ENCODE measurements around the gene CD86.

The CD86 gene

GRCh38 chr3:122063908-122064307 lies 8.7 kb downstream of the CD86 start:
- no peak for DNase-seq

DNA sequence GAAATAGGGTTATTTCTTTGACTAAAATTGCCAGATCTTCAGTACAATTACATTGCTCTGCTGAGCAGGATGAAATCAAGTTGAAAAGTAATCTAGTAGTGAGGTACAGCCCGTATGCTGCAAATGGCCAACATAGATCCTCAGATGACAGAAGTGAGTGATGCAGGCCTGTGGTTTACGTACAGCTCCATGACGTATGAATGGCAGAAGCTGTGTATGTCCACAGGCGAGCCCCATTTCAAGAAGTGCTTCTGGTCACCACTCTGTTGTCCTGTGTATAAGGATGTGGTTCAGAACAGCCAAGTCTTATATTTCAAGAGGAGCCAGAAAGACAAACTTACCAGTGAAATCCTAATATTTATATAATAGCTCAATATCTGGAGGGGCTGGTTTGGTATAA lies 9.2 kb downstream of the CD86 start:
- no peak for DNase-seq

DNA sequence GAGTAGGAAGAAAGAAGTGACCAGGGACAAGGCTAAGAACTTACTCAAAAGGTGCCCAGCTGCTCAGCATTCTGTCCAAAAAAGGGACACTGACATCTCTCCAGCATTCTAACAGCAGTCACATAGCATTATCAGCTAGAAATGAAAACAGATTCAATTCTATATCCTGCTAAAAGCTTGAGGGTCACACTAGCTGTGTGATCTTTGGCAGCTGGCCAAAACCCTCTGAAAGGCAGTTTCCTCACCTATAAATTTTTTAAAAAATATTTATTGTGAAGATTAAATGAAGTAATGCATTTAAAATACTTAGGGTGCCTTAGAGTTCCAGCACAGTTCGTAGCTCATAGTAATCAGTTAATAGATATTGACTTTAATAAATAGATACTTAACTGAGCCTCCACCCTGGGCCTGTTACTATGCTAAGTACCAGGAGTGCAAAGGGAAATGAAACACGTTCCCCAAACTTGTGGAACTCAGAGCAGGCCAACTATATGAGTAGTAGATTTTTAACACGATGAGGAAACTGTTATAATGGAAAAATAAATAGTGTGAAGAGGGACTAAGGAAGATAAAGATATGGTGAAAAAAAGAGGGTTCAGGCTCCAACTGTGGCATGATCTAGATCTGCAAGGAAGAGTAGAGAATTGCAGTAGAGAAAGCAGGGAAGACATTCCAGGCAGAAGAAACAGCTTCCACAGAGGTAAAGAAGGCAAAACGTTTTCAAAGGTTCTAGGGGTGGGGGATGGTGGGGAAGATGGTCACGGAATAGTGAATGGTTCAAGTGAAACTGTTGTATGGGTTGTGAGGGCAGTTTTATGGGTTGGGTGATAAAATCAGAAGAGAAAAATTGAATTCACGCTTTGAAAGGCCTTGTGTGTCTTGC lies 11.4 kb downstream of the CD86 start:
- no peak for DNase-seq

- no peak for DNase-seq
Observed at GRCh38 chr3:122067214-122067550, 12.0 kb downstream of the CD86 start.

- DNase-seq: no peak
Observed at GRCh38 chr3:122067588-122068240, 12.6 kb downstream of the CD86 start.

- DNase-seq: no peak
Observed at GRCh38 chr3:122074621-122075265, 19.6 kb downstream of the CD86 start.

DNA sequence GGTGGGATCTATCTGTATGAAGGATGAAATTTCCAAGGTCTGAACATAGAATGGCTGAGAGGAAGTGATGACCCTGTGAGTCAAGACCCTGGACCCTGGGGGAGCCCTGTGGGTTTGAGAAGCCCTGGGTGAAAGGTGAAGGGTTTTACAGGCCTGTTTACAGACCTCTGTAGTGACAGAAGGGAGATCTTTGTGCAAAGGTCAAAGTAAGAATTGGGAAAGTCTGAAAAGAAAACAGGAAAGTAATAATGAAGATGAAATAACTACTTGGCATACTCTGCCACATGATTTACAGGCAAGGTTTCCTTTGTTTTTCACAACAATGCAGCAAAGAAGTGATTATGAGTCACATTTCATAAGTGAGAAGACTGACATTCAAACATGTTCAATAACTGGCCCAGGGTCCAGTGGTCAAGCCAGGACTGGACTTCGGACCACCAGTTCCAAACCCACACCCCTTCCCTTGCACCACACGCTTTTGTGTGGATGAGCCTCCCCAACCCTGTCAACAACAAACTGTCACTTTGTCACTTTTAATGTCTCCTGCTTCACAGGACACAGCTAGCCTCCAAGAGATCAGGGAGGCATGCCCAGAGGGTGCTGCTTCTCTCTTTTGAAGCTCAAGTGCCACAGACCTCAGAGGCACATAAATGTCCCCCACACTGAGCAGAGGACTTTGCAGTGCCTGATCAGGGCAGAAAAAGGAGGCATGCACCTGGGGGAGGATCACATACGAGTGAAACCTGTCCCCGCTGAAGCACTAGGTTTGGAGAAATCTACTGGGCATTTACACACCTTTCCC lies 21.5 kb downstream of the CD86 start:
- DNase-seq: no peak

DNA sequence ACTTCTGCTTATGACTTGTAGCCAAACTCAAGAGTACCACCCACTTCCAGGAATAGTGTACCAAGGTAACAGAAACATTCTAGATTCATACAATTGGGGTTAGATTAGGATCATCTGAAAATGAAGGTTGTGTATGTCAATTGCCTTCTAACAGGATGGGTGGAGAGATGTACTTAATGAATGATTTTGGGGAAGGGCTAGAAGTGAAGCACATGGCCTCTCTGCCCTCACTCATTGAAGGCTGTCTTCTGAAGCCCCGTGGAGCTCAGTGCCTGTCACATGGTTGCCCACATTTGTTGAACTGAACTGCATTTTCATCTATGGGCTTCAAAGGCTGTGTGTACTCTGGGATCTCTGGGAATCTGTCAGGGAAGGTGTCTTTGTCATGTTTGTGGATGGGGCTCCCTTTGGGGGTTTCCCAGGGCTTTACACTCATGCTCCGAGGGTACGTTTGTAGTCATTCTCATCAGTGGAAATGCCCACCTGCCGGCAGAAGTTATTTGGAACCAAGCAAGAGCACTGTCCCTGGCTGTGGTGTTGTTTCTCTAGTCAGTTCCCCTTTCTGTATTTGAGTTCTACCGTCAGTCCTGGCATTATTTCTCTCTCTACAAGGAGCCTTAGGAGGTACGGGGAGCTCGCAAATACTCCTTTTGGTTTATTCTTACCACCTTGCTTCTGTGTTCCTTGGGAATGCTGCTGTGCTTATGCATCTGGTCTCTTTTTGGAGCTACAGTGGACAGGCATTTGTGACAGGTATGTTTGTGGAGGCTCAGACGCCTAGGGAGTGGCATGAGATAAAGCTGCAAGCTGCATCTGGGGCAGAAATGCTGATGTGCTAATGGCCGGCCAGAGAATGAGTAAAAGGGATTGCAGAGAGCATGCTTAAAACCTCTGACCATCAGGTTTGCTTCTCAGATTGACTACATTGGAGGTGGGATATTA lies 22.4 kb downstream of the CD86 start:
- no peak for DNase-seq

DNA sequence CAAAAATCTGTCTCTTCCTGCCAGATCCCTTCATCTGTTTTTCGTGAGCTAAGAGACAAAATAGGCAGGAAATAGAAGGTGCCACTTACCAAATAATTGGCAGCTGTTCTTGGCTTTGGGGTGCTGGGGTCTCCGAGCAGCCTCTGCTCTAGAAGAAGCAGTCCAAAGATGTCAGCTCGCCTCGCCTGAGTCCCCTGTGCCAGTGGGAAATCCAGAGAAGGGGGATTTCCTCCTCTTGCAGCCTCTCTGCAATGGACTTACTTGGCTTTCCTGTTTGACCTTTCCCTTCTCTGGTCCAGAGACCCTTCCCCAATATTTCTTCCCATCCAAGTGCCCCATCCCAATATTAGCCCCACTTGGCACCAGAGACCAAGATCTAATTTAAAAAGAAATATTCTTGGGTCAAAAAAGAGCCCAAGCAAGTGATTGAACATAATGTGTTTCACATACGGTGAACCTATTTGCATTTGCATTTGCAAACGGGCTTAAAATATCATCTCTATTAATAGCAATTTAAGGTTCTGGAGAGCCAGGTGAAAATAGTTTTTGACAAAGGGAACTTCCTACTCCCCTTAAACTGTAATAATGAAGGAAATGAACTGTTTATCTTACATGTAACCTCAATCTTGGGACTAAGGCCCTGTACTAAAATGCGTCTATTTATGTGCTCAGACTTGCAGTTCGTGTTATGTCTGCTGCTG lies 23.2 kb downstream of the CD86 start:
- no peak for DNase-seq

GRCh38 chr3:122079524-122080206 lies 24.5 kb downstream of the CD86 start:
- DNase-seq: no peak

GRCh38 chr3:122080207-122080587 lies 25.0 kb downstream of the CD86 start:
- DNase-seq: no peak

DNA sequence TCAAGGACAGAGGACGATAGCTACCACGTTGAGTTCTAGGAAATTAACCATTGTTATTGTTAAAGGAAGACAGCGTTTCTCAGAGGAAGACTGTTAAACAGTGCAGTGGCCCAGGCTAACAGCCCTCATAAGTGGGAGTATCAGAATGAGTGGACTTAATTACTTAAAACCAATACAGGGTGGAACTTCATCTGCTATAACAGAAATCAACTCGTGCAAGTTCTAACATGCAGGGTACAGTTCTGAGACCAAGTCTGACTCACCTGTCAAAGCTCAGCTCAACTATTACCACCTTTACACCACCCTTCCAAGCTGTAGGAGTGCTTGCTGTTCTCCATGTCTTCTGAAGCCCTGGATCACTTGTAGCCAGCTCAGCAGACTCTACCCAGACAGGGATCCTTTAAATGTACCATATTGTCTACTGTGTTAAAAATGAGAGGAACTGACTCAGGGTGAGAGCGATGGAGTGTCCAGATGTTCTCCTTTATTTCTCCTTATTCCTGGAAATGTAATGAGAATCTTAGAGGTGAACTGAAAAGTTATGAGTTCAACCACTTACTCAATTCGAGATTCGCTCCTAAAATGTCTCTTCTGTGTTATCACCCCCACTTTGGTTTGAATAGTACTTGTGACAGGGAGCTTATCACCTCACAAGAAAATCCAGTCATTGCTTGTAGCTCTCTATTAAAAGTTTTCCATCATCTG lies 26.5 kb downstream of the CD86 start:
- no peak for DNase-seq

DNA sequence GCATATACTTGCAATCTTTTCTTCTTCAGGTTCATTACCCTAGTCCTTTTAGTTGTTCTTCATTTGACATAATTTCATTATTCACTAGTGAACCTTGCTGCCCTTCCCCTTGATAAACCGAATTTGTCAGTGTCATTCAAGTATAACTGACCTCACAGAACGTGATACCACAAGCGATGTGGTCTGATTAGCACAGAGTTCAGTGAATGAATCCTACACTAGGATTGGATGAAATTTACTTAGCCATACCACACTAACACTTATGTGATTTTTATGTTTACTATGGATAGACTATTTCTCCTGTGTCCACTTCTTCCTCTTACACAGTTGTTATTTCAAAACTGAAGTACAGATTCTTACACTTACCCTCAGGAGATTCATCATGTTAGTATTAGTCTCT lies 27.2 kb downstream of the CD86 start:
- DNase-seq: no peak

DNA sequence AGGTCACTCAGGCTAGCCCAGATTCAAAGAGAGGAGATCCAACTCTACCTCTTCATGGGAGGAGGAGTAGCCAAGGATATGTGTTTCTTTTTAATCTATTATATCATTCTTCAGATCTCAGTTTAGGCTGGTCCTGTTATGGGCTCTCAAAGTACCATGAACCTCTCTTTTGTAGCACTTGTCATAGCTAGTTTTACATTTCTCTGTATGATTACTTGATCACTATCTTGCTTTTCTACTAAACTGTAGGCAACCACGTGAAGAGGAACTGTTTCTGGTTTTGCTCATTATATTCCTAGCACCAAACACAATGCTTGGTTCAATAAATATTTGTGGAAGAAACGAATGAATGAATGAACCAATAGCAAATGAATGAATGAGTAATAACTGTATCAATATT lies 29.6 kb downstream of the CD86 start:
- DNase-seq: no peak

DNA sequence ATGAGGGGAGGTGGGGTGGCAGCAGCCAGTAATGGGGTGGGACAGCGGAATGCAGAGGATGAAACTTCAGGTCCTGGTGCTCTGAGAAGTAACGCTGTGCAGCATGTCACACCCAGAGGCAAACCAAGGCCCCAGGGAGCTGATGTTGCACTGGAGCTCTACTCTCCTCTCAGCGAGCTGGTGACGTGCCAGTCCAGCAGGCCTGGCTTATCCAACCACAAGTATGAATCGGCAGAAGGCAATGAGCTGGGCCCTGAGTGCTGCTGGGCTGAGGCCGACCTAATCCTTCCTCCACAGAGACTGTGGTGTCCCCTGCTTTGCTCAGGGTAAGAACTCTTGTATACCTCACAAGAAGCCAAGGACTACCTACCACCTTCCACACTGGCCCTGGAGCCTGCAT lies 30.5 kb downstream of the CD86 start:
- DNase-seq: no peak

DNA sequence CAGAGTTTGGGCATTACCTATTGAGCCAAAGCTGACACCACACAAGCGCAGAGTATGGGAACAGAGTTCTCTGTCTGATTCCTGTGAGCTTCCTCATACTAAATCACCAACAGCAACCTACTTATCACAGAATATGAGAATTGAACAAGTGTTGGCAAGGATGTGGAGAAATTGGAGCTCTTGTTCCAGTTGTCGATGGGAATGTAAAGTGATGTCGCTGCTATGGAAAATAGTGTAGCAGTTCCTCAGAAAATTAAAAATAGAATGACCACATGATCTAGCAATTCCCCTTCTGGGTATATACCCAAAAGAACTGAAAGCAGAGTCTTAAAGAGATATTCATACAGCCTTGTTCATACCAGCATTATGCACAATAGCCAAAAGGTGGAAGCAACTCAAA lies 33.4 kb downstream of the CD86 start:
- no peak for DNase-seq

DNA sequence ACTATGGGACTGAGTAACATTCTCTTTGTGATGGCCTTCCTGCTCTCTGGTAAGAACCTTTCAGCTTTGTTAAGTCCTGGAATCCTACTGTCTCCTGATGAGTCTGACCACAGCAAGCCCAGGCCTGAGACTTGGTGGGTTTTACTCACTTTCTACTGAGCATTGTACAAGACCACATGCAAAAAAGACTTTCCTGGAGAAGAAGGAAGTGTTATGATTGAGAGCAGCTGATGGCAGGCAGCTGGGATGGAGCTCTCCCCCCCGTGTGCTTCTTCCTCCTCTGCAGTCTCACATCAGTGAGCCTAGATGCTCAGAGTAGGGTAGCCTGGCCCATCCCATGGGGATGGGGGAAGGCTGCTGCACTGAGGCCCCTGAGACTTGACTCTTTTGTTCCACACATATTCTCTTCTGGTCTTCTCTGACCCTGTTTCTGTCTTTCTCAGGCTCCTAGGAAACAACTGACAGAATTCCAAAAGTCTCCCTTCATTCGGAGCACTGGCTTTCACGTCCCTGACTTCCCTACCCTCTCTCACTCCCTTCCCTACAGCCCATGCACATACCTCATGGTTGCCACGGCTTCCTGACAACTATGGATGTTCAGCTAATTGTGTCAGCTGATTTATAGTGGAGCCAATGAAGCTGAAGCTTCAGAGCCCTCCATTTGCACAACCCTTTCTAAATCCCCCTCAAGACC lies 36.6 kb downstream of the CD86 start:
- no peak for DNase-seq

DNA sequence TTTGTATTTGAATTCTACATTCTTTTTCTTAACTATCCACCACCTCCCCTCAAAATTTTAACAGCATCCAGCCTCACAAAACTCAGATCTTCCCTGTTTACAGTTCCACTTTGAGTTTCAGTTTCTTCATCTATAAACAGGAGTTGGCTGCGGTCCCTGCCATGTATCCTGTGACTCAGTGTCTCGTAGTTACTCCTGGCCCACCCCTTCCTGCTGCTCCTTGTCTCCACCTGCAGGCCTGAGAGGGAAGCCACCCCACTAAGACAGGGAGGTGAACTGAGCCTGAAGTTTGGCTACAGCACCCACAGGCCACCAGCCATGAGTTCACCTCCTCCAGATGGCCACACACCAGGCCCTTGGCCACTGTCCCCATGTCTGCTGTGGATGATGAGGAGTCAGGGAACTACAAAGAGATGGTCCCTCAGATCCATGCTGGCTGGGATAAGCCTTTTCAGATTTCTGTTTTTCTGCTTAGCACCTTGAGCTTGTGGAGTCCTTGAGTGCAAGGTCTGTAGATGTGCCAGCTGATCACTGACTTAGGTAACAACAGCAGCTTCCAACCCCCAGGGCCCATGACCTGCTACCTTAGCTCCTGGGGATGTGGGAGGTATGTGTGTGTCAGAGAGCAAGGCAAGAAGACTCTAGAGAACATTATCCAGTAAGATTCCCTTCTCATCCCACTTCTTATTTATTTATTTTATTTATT lies 37.5 kb downstream of the CD86 start:
- no peak for DNase-seq

DNA sequence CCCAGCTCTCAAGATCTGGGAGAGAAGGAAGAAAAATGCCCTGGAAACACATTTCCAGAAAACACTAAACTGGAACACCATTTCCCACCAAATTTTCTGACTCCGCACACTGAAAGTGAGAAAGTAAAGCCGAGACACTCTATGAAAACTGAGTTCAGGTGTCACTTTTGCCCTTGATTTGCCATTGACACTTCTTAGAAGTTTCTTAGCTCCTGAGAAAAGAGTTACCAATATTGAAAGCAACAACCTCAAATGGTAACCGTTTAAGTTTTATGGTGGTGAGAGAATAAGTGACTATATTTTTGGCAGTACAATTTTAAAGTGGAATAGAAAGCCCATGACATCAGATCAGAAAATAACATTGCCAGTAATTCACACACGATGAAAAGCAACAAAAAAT lies 39.0 kb downstream of the CD86 start:
- no peak for DNase-seq

Data from NCI-H187 treated with DMSO at 0.1 percent for 48 hours (cell line).